ENCODE data around the gene MICALL2. TPM values are rescaled to one million over a fixed set of nuclear protein-coding genes. Genes with fewer than 3 reads are reported as not detected.

The MICALL2 gene
- total RNA-seq, 1 experiment from 2014 or later: 15.7 TPM

DNA sequence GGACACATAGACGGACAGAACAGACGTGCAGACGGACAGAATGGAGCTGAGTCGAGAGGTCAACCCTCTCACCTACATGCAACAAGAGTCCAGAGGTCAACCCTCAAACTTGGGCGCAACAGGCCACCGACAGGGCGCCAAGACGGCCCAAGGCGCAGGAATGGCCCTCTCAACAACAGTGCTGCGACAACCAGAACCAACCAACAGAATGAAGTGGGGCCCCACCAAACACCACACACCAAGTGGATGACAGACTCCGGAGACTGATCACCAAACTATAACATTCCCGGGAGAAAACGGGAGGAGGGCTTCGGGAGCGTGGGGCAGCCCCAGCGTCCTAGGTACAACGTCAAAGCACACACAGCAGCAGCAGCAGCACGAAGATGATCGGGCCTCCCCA lies 31.6 kb upstream of the MICALL2 start:
- no peaks in the 10 kb centered on the region for H3K27me3 Mint-ChIP-seq (ENCODE audit: low read depth)
- ChIA-PET POLR2A (no interaction called here), CTCF (interaction anchor here (1.3 kb wide), 1 partner anchor 17 kb away, joined by 4 read pairs; no protein-coding TSS in a partner anchor)
- no peaks in the 10 kb centered on the region for H3K9me3 Mint-ChIP-seq
- H3K4me1 Mint-ChIP-seq: no peaks in the 10 kb centered on the region
- H3K36me3 Mint-ChIP-seq: peaks cover 35% of the 10 kb centered on the region
- no peak for ATAC-seq
- no peak overlapping the region for H3K4me3 Mint-ChIP-seq
- no peak for TF ChIP-seq GRHL2 (CRISPR knock-in tag; IDR thresholded peaks at IDR 0.05; ENCODE audit: insufficient replicate concordance, severe bottlenecking)
- TF ChIP-seq NFE2L1 (CRISPR knock-in tag; IDR thresholded peaks at IDR 0.05): no peak
- TF ChIP-seq MXD4 (CRISPR knock-in tag; IDR thresholded peaks at IDR 0.05; ENCODE audit: borderline replicate concordance): no peak
- no peak for TF ChIP-seq ZNF396 (CRISPR knock-in tag; IDR thresholded peaks at IDR 0.05; ENCODE audit: borderline replicate concordance)
- no peak for TF ChIP-seq ETV6 (CRISPR knock-in tag; IDR thresholded peaks at IDR 0.05)
- no peak for TF ChIP-seq NR2C2 (CRISPR knock-in tag; IDR thresholded peaks at IDR 0.05)
- no peak for TF ChIP-seq SP1 (CRISPR knock-in tag; conservative IDR thresholded peaks at IDR 0.05)
- TF ChIP-seq, protein P1, sequence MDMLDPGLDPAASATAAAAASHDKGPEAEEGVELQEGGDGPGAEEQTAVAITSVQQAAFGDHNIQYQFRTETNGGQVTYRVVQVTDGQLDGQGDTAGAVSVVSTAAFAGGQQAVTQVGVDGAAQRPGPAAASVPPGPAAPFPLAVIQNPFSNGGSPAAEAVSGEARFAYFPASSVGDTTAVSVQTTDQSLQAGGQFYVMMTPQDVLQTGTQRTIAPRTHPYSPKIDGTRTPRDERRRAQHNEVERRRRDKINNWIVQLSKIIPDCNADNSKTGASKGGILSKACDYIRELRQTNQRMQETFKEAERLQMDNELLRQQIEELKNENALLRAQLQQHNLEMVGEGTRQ (CRISPR knock-in tag; IDR thresholded peaks at IDR 0.05): no peak
- no peak for TF ChIP-seq ZNF121 (CRISPR knock-in tag; IDR thresholded peaks at IDR 0.05)
- TF ChIP-seq TCF7 (CRISPR knock-in tag; IDR thresholded peaks at IDR 0.05; ENCODE audit: low read depth): no peak
- DNase-seq (ENCODE audit: low spot score): no peak
- peak overlapping the region; percentile 30; the same call in 1 of the 2 replicates for H3K27ac Mint-ChIP-seq

DNA sequence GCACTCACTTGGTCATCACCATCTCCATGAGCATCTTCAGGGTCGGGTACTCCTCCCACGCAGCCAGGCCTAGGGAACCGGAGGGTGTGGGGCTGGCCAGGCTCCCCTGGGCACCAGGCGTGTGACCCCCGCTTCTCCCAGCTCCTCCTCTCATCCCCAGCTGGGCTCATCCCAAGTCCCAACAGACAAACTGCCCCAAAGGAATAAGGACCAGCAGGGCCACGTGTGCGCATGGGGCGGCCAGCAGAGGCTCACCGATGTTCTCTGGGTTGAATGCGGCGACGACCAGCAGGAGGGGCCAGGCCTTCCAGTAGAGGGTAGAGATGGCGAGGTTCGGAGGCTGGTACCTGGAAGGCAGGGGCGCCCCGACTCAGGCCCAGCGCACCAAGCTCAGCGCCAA lies 30.1 kb upstream of the MICALL2 start:
- DNase-seq (ENCODE audit: low spot score) (no peak), ATAC-seq (no peak)
- H3K27ac Mint-ChIP-seq: no peak overlapping the region
- peaks cover 38% of the 10 kb centered on the region for H3K36me3 Mint-ChIP-seq
- H3K4me3 Mint-ChIP-seq: no peak overlapping the region
- no peaks in the 10 kb centered on the region for H3K9me3 Mint-ChIP-seq
- TF ChIP-seq GTF2I (CRISPR knock-in tag; conservative IDR thresholded peaks at IDR 0.05) (no peak), ATF1 (CRISPR knock-in tag; IDR thresholded peaks at IDR 0.05) (no peak), ZNF317 (CRISPR knock-in tag; IDR thresholded peaks at IDR 0.05; ENCODE audit: borderline replicate concordance, low read depth) (no peak), FOXJ3 (CRISPR knock-in tag; IDR thresholded peaks at IDR 0.05; ENCODE audit: borderline replicate concordance) (no peak), TCF7 (CRISPR knock-in tag; IDR thresholded peaks at IDR 0.05; ENCODE audit: low read depth) (no peak), PRRX2 (CRISPR knock-in tag; IDR thresholded peaks at IDR 0.05) (no peak), KAT7 (CRISPR knock-in tag; IDR thresholded peaks at IDR 0.05; ENCODE audit: borderline replicate concordance) (no peak), NR3C1 (CRISPR knock-in tag; conservative IDR thresholded peaks at IDR 0.05; ENCODE audit: low read depth) (no peak), HMGA2 (CRISPR knock-in tag; IDR thresholded peaks at IDR 0.05) (no peak), ZNF121 (CRISPR knock-in tag; IDR thresholded peaks at IDR 0.05) (no peak), JAZF1 (CRISPR knock-in tag; IDR thresholded peaks at IDR 0.05) (no peak), MXD4 (CRISPR knock-in tag; IDR thresholded peaks at IDR 0.05; ENCODE audit: borderline replicate concordance) (no peak)
- TF ChIP-seq, protein P2, sequence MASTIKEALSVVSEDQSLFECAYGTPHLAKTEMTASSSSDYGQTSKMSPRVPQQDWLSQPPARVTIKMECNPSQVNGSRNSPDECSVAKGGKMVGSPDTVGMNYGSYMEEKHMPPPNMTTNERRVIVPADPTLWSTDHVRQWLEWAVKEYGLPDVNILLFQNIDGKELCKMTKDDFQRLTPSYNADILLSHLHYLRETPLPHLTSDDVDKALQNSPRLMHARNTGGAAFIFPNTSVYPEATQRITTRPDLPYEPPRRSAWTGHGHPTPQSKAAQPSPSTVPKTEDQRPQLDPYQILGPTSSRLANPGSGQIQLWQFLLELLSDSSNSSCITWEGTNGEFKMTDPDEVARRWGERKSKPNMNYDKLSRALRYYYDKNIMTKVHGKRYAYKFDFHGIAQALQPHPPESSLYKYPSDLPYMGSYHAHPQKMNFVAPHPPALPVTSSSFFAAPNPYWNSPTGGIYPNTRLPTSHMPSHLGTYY (CRISPR knock-in tag; IDR thresholded peaks at IDR 0.05): no peak
- TF ChIP-seq, protein P3, sequence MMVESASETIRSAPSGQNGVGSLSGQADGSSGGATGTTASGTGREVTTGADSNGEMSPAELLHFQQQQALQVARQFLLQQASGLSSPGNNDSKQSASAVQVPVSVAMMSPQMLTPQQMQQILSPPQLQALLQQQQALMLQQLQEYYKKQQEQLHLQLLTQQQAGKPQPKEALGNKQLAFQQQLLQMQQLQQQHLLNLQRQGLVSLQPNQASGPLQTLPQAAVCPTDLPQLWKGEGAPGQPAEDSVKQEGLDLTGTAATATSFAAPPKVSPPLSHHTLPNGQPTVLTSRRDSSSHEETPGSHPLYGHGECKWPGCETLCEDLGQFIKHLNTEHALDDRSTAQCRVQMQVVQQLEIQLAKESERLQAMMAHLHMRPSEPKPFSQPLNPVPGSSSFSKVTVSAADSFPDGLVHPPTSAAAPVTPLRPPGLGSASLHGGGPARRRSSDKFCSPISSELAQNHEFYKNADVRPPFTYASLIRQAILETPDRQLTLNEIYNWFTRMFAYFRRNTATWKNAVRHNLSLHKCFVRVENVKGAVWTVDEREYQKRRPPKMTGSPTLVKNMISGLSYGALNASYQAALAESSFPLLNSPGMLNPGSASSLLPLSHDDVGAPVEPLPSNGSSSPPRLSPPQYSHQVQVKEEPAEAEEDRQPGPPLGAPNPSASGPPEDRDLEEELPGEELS (CRISPR knock-in tag; IDR thresholded peaks at IDR 0.05): no peak
- TF ChIP-seq, protein P4, sequence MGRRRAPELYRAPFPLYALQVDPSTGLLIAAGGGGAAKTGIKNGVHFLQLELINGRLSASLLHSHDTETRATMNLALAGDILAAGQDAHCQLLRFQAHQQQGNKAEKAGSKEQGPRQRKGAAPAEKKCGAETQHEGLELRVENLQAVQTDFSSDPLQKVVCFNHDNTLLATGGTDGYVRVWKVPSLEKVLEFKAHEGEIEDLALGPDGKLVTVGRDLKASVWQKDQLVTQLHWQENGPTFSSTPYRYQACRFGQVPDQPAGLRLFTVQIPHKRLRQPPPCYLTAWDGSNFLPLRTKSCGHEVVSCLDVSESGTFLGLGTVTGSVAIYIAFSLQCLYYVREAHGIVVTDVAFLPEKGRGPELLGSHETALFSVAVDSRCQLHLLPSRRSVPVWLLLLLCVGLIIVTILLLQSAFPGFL (CRISPR knock-in tag; IDR thresholded peaks at IDR 0.05; ENCODE audit: borderline replicate concordance): no peak
- TF ChIP-seq, protein P5, sequence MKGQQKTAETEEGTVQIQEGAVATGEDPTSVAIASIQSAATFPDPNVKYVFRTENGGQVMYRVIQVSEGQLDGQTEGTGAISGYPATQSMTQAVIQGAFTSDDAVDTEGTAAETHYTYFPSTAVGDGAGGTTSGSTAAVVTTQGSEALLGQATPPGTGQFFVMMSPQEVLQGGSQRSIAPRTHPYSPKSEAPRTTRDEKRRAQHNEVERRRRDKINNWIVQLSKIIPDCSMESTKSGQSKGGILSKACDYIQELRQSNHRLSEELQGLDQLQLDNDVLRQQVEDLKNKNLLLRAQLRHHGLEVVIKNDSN (CRISPR knock-in tag; IDR thresholded peaks at IDR 0.05): no peak
- H3K4me1 Mint-ChIP-seq: no peaks in the 10 kb centered on the region
- CTCF ChIA-PET: interaction anchor here (0.5 kb wide), 1 partner anchor 924 kb away, joined by 3 read pairs; no protein-coding TSS in a partner anchor
- H3K27me3 Mint-ChIP-seq (ENCODE audit: low read depth): no peaks in the 10 kb centered on the region
- POLR2A ChIA-PET: interaction anchor here (0.6 kb wide), 1 partner anchor 868 kb away, joined by 3 read pairs; no protein-coding TSS in a partner anchor
